ENCODE data around the gene TMEM231. TPM values are rescaled to one million over a fixed set of nuclear protein-coding genes. Genes with fewer than 3 reads are reported as not detected.

Gene TMEM231, protein sequence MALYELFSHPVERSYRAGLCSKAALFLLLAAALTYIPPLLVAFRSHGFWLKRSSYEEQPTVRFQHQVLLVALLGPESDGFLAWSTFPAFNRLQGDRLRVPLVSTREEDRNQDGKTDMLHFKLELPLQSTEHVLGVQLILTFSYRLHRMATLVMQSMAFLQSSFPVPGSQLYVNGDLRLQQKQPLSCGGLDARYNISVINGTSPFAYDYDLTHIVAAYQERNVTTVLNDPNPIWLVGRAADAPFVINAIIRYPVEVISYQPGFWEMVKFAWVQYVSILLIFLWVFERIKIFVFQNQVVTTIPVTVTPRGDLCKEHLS
- 7.4 to 9.9 TPM (median 9.1 TPM) in 5 replicates for total RNA-seq (2022; extraction: Qiagen RNA extraction)

DNA sequence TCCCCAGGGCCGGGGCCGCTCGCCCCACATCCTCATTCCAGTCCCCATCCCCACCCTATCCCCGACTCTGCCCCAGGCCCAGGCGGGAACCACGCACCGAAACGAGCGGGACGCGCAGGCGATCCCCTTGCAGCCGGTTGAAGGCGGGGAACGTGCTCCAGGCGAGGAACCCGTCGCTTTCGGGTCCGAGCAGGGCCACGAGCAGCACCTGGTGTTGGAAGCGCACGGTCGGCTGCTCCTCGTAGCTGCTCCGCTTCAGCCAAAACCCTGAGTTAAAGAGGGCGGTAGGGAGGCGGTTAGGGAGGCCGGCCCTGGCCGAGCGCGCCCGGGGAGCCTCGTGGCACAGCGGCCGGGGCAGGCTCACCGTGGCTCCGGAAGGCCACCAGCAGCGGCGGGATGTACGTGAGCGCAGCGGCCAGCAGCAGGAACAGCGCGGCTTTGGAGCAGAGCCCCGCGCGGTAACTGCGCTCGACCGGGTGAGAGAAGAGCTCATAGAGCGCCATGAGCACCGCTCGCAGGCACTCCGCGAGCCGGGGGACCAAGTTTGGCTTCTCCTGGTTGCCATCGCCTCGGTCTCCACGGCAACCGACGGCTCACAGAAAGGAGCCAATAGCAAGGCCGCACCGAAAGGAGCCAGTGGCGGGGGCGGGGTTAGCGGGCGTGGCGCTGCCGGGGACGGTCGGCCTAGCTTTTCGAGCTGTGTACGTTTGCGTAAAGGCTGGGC lies at the start of gene TMEM231:
TMEM231 (minus strand) TSS at position 546 of the 724 bp plus-strand sequence; CDS start at position 503, 43 bp downstream.

DNA sequence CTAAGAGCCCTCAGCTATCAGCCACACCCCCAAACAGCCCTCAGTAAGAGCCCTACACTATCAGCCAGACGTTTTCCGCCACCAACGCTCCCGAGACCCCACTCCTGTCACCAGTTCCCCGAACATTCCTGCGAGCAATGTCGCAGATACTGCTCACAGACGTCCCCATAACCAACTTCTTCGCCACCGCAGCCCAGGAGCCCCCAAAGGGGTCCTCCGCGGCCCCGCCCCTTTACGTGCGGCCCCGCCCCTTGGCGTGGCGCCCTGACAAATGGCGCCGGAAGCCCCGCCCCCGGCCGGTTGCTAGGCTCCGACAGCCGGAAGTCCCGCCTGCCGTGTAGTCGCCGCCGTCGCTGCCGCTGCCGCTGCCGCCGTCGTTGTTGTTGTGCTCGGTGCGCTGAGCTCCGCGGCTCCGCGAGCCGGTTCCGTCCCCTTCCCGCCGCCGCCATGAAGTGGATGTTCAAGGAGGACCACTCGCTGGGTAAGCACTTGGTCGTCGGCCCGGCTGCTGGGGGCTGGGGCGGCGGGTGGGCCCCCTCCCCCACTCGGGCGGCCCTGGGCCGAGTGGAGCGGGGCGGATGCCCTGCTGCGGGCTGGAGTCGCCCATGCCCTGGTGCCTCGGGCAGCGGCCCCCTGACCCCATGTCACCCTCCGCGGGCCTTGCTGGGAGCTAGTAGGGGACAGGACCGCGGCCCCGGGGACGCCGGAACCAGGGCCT lies 10.1 kb upstream of the TMEM231 start, which contains the start of gene GABARAPL2:
GABARAPL2 (plus strand) TSS at position 340 of the 718 bp plus-strand sequence; CDS start at position 448, 108 bp downstream.

DNA sequence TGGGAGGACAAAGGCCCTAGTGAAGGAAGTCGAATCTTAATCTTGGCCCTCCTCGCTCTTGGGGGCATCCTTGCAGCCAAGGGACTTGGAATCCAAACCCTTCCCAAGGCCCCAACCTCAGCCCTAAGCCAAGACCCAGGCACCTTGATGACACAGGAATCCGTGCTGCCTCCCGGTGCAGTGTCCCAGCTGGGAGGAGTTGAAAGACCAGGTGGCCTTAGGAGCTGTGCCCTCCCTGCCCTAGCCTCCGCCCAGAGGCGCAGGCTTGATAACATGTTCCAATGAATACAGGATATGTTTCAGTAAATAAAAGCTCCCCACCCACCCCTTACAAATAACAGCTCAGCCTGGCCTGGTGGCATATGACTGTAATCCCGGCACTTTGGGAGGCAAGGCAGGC lies 20.2 kb downstream of the TMEM231 start, which contains the start of gene CHST5:
CHST5 (minus strand) TSS at position 208 of the 400 bp plus-strand sequence. CDS start 5,724 bp downstream, outside the sequence.

GRCh38 chr16:75495076-75495674 lies 60.9 kb downstream of the TMEM231 start, which contains the start of gene CHST6:
CHST6 (minus strand) TSS chr16:75495441; CDS start chr16:75479828, 15,613 bp downstream.

Other genes with a start within 250 kb of the TMEM231 start
- 65.1 to 75.3 TPM (median 67.1 TPM) in 5 replicates for gene CFDP1, start 122.7 kb downstream of the TMEM231 start, total RNA-seq (2022; extraction: Qiagen RNA extraction)
- gene TMEM170A, start 91.6 kb downstream of the TMEM231 start, total RNA-seq (2022; extraction: Qiagen RNA extraction): 14.0 to 16.6 TPM (median 14.8 TPM) in 5 replicates
- 0.10 to 0.27 TPM (median 0.16 TPM) in 5 replicates for gene CHST6, start 60.8 kb downstream of the TMEM231 start, total RNA-seq (2022; extraction: Qiagen RNA extraction)
- gene CHST5, start 20.1 kb downstream of the TMEM231 start, total RNA-seq (2022; extraction: Qiagen RNA extraction): 0.16 to 0.35 TPM (median 0.29 TPM) in 3 of 5 replicates, not detected in the others
- gene GABARAPL2, start 10.1 kb upstream of the TMEM231 start, total RNA-seq (2022; extraction: Qiagen RNA extraction): 80.7 to 90.0 TPM (median 88.0 TPM) in 5 replicates
- gene ADAT1, start 67.0 kb upstream of the TMEM231 start, total RNA-seq (2022; extraction: Qiagen RNA extraction): 32.9 to 41.5 TPM (median 37.0 TPM) in 5 replicates
- gene KARS1, start 91.4 kb upstream of the TMEM231 start, total RNA-seq (2022; extraction: Qiagen RNA extraction): 159 to 177 TPM (median 171 TPM) in 5 replicates
- 42.2 to 45.1 TPM (median 43.8 TPM) in 5 replicates for gene TERF2IP, start 91.5 kb upstream of the TMEM231 start, total RNA-seq (2022; extraction: Qiagen RNA extraction)
- not detected in 5 replicates for gene CPHXL2, start 120.8 kb upstream of the TMEM231 start, total RNA-seq (2022; extraction: Qiagen RNA extraction)
- gene DUXB, start 145.2 kb upstream of the TMEM231 start, total RNA-seq (2022; extraction: Qiagen RNA extraction): not detected in 5 replicates
- gene CPHXL, start 170.2 kb upstream of the TMEM231 start, total RNA-seq (2022; extraction: Qiagen RNA extraction): not detected in 5 replicates